GM12878 (cell line): ENCODE data around the gene NADSYN1. TPM values are rescaled to one million over a fixed set of nuclear protein-coding genes. Genes with fewer than 3 reads are reported as not detected.

Source experiments
- ATAC-seq: fragments of 200-7000 bp; cut with Tn5 transposase; 3 replicates; pipeline ENCODE4 v1.9.1; 2020; ENCODE audit warnings: mild to moderate bottlenecking, moderate library complexity
- BruUV-seq: library from RNA; stranded (reverse); fragments of 400-500 nt; replicated peaks from 2 replicates; lab custom pipeline; 2021; lab: Mats Ljungman, UMichigan
- CTCF ChIA-PET: fragments of 300-600 bp; sonication (Branson Sonifier 250); formaldehyde crosslinking; extraction: SDS; loops from one replicate; lab custom pipeline; 2021; ENCODE audit warnings: inconsistent platforms; lab: Yijun Ruan, JAX
- POLR2A ChIA-PET: fragments of 350-600 bp; formaldehyde crosslinking; extraction: SDS; loops from one replicate; lab custom pipeline; 2021; ENCODE audit warnings: inconsistent platforms; lab: Charles Lee
- RAD21 ChIA-PET: fragments of 300-600 bp; sonication (Branson Sonifier 250); formaldehyde crosslinking; loops from one replicate; lab custom pipeline; 2023; ENCODE audit warnings: antibody characterized with exemption; ENCODE audit not compliant: unreplicated experiment; lab: Charles Lee
- SMC1A ChIA-PET: fragments of 300-600 bp; sonication (Branson Sonifier 250); formaldehyde crosslinking; loops from one replicate; lab custom pipeline; 2023; ENCODE audit not compliant: unreplicated experiment, uncharacterized antibody; lab: Charles Lee
- DNase-seq: peaks from one replicate; pipeline ENCODE4 v3.0.0-alpha.2; 2011; ENCODE audit warnings: low read depth, low spot score
- FAIRE-seq: peaks from 3 replicates; lab custom pipeline; 2011; peaks lifted over from hg19 to GRCh38; lab: Jason Lieb, UNC
- H2AFZ ChIP-seq: 2 replicates; pipeline ENCODE4 v1.6.0; 2011; ENCODE audit warnings: low read depth, low read length, control low read depth; ENCODE audit not compliant: control insufficient read depth
- H3K27ac ChIP-seq: 2 replicates; pipeline ENCODE4 v1.5.1; 2011; ENCODE audit warnings: control low read depth; ENCODE audit not compliant: control insufficient read depth, insufficient read depth
- H3K27me3 ChIP-seq, 2 experiments: replicated peaks in 1 of 2; 2 replicates each; pipeline versions ENCODE4 v1.6.0 to v1.6.1; 2011; ENCODE audit warnings: low read length in 1 of 2; ENCODE audit not compliant: control insufficient read depth in 2 of 2, insufficient read depth in 2 of 2
- H3K36me3 ChIP-seq, 2 experiments: 2 replicates each; pipeline ENCODE4 v1.5.1; 2011; ENCODE audit warnings: low read length in 1 of 2; ENCODE audit not compliant: control insufficient read depth in 2 of 2, insufficient read depth in 2 of 2
- H3K4me1 ChIP-seq: 2 replicates; pipeline ENCODE4 v1.6.1; 2011; ENCODE audit warnings: mild to moderate bottlenecking, low read length, moderate library complexity, mixed read lengths; ENCODE audit not compliant: control insufficient read depth, insufficient read depth
- H3K4me2 ChIP-seq: 2 replicates; pipeline ENCODE4 v1.6.0; 2011; ENCODE audit warnings: control low read depth; ENCODE audit not compliant: control insufficient read depth, insufficient read depth
- H3K4me3 ChIP-seq: fragments of 200-600 bp; sonication (generic); 2 replicates; pipeline ENCODE4 v1.5.1; 2016
- H3K79me2 ChIP-seq: 2 replicates; pipeline ENCODE4 v1.6.0; 2011; ENCODE audit warnings: low read length; ENCODE audit not compliant: control insufficient read depth, insufficient read depth
- H3K9ac ChIP-seq: 2 replicates; pipeline ENCODE4 v1.8.0; 2011; ENCODE audit warnings: low read length, control low read depth, mixed read lengths; ENCODE audit not compliant: control insufficient read depth, insufficient read depth
- H3K9me3 ChIP-seq: replicated peaks from 3 replicates; pipeline ENCODE4 v1.5.1; 2011; ENCODE audit warnings: mild to moderate bottlenecking, low read length; ENCODE audit not compliant: control insufficient read depth, insufficient read depth
- H4K20me1 ChIP-seq: 2 replicates; pipeline ENCODE4 v1.6.0; 2011; ENCODE audit not compliant: control insufficient read depth, insufficient read depth
- BCL3 ChIP-seq: IDR thresholded peaks from 2 replicates; pipeline ENCODE4 v1.6.1; 2011; ENCODE audit warnings: borderline replicate concordance, low read depth, mild to moderate bottlenecking, moderate library complexity, low read length; ENCODE audit not compliant: insufficient read depth, poor library complexity, severe bottlenecking
- BRCA1 ChIP-seq: IDR thresholded peaks from 2 replicates; pipeline ENCODE4 v1.6.1; 2011; ENCODE audit warnings: low read depth, low read length, improper control_type of control experiment
- CREM ChIP-seq: IDR thresholded peaks from 2 replicates; pipeline ENCODE4 v1.6.1; 2014; ENCODE audit warnings: antibody characterized with exemption, low read depth
- MEF2B ChIP-seq: fragments of 450-650 bp; IDR thresholded peaks from 2 replicates; pipeline ENCODE4 v1.6.1; 2018; ENCODE audit warnings: mild to moderate bottlenecking, moderate library complexity; ENCODE audit not compliant: partially characterized antibody, poor library complexity, severe bottlenecking
- POLR2AphosphoS5 ChIP-seq: IDR thresholded peaks from 2 replicates; pipeline ENCODE4 v1.6.1; 2011; ENCODE audit warnings: mild to moderate bottlenecking, low read length, inconsistent platforms
- RB1 ChIP-seq: fragments of 450-650 bp; formaldehyde crosslinking; IDR thresholded peaks from 2 replicates; pipeline ENCODE4 v1.6.1; 2017; ENCODE audit warnings: mild to moderate bottlenecking, borderline replicate concordance
- SPI1 ChIP-seq: IDR thresholded peaks from 2 replicates; pipeline ENCODE4 v1.6.1; 2011; ENCODE audit warnings: low read depth, mild to moderate bottlenecking, low read length, moderate library complexity, borderline replicate concordance; ENCODE audit not compliant: insufficient read depth
- ZNF384 ChIP-seq: IDR thresholded peaks from 2 replicates; pipeline ENCODE4 v1.6.1; 2012; ENCODE audit warnings: low read depth, mild to moderate bottlenecking, low read length, improper control_type of control experiment, borderline replicate concordance
- ZZZ3 ChIP-seq: IDR thresholded peaks from 2 replicates; pipeline ENCODE4 v1.6.1; 2011; ENCODE audit warnings: low read depth; ENCODE audit not compliant: control insufficient read depth, insufficient read length
- WGBS: methylation state at CpG from one replicate; pipeline ENCODE4 v1.1.6; 2016; ENCODE audit warnings: low lambda C conversion rate; ENCODE audit not compliant: insufficient replicate concordance, insufficient coverage; ENCODE audit errors: missing lambda C conversion rate; 5-methylcytosine and 5-hydroxymethylcytosine counted together
- in situ Hi-C: fragments of 300-500 bp; cut with MboI; formaldehyde crosslinking; loops from 9 replicates; pipeline ENCODE4 v1.14.3; 2018; ENCODE audit warnings: mixed read lengths
- intact Hi-C: fragments of 100-400 bp; cut with micrococcal nuclease; formaldehyde crosslinking; loops from one replicate; pipeline ENCODE4 v1.14.2; 2022; ENCODE audit not compliant: unreplicated experiment
- polyA plus RNA-seq, 11 experiments: library from polyadenylated mRNA; depleted of rRNA in 4 of 11; unstranded in 6 of 11; stranded (reverse) in 5 of 11; fragments of >200 nt; fragmentation: Nextera tagmentation in 4 of 11; fragmentation: Illumina TruSeq in 1 of 11; extraction: Ambion mirVana in 4 of 11; extraction: Trizol in 1 of 11; gene quantifications; 1 replicate in 1 of 11; 2 replicates in 10 of 11; pipeline versions ENCODE4 v1.2.1 to v1.2.3, GENCODE V29; 2011 to 2016; ENCODE audit warnings: inconsistent platforms in 2 of 11, missing spikeins in 2 of 11, low read depth in 1 of 11
- total RNA-seq, 4 experiments: library from RNA; depleted of rRNA in 3 of 4; stranded (reverse); fragments of >200 nt in 3 of 4; fragmentation: Illumina TruSeq in 1 of 4; extraction: Trizol in 1 of 4; gene quantifications; 2 replicates each; pipeline versions ENCODE4 v1.2.1 to v1.2.3, GENCODE V29; 2013 to 2021

Gene NADSYN1
- total and polyA plus RNA-seq, 10 of the 15 experiments (the other 5 are each of a cell fraction or from before 2014, with no cell fraction given): 12.2 to 90.2 (median 69.5) TPM

- WGBS: 16% methylated on average over 7 of the region's 7 CpGs
- TF ChIP-seq ZZZ3 (no peak), BCL3 (no peak), RB1 (no peak), CREM (no peak), POLR2AphosphoS5 (no peak), BRCA1 (no peak), MEF2B (peak; percentile 41), ZNF384 (peak; percentile 47; the same call in 1 of the 2 replicates), SPI1 (0 out of 2 replicates have a peak, but pooled peaks have one; percentile 25)
- ChIA-PET SMC1A (interaction anchor here (0.6 to 1.8 kb wide), 3 partner anchors 24 to 129 kb away, joined by 3 to 6 read pairs (median 3); no protein-coding TSS in a partner anchor), RAD21 (no interaction called here), POLR2A (no interaction called here), CTCF (interaction anchor here (0.7 to 3.0 kb wide), 7 partner anchors 20 to 976 kb away, joined by 3 to 8 read pairs (median 3); no protein-coding TSS in a partner anchor)
- Histone ChIP-seq H3K4me3 (no peak overlapping the region), H3K9ac (no peak overlapping the region), H3K9me3 (peaks cover 2% of the 10 kb centered on the region; the same call in 1 of the 3 replicates), H4K20me1 (no peaks in the 10 kb centered on the region), H3K27ac (no peak overlapping the region), H3K4me2 (peak overlapping the region; percentile 59), H3K4me1 (peaks cover 51% of the 10 kb centered on the region), H2AFZ (no peak overlapping the region; the same call in 1 of the 2 replicates), H3K79me2 (no peaks in the 10 kb centered on the region), H3K27me3 (no peaks in the 10 kb centered on the region), H3K36me3 (no peaks in the 10 kb centered on the region)
- FAIRE-seq: no peak
- no peak for DNase-seq
- no TSS peak for BruUV-seq
- in situ Hi-C loops (no loop called here), intact Hi-C loops (loop anchor here (10.0 kb wide), 1 partner anchor 142 kb away; the partner anchor contains the start of gene KRTAP5-10)
- ATAC-seq: peak; percentile 27; the same call in 2 of the 3 replicates
These were observed 29.7 kb upstream of the NADSYN1 start for GRCh38 chr11:71423181-71423790.
